ENCODE measurements around the gene EEIG2.

DNA sequence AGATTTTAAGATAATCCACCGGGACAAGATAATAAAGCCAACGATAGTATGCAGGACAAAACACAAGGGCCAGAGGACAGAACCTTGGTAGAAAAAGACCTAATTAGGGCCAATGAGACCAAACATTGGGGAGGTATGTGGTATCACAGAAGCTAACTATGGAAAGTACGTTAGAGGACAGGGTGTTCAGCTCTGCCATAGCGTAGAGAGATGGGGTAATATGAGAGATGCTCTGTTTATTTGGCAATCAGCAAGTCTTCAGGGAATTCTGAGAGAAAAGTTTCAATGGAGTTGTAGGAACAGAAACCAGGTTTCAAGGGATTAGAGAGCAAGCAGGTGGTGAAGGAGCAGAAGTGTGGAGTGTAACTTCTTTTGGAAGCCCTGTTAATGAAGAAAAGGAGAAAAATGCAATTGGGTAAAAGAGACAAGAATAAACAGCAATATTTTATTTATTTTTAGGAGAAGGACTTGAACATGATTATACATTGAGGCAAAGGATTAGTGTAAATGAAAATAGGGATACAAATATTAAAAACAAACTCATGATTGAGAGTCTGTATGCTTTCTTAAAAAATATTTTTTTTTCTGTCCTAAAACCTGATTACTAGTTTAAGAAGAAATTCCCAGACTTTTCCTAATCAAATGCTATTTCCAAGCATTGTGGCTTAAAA, 24.0 kb downstream of the EEIG2 start:
- TF ChIP-seq, protein P1, sequence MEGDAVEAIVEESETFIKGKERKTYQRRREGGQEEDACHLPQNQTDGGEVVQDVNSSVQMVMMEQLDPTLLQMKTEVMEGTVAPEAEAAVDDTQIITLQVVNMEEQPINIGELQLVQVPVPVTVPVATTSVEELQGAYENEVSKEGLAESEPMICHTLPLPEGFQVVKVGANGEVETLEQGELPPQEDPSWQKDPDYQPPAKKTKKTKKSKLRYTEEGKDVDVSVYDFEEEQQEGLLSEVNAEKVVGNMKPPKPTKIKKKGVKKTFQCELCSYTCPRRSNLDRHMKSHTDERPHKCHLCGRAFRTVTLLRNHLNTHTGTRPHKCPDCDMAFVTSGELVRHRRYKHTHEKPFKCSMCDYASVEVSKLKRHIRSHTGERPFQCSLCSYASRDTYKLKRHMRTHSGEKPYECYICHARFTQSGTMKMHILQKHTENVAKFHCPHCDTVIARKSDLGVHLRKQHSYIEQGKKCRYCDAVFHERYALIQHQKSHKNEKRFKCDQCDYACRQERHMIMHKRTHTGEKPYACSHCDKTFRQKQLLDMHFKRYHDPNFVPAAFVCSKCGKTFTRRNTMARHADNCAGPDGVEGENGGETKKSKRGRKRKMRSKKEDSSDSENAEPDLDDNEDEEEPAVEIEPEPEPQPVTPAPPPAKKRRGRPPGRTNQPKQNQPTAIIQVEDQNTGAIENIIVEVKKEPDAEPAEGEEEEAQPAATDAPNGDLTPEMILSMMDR (IDR thresholded peaks at IDR 0.05), result no peak
- TF ChIP-seq POLR2A (IDR thresholded peaks at IDR 0.05), result no peak

Measured in body of pancreas (tissue), 4 donors.